Cerebellar nuclear complex (tissue), 1 donor: ENCODE data around the gene UBL4A.
"Not testable (repeated sequence)": the region's sequence is repeated elsewhere in the genome, so short reads cannot be mapped to it uniquely, and the experiment has no call there.

Source experiments
- DNase-seq, 2 experiments: peaks; one replicate each; lab custom pipeline; 2025; lab: John Stamatoyannopoulos, UW

Gene UBL4A

GRCh38 chrX:154508384-154508745 lies 21.9 kb upstream of the UBL4A start:
- DNase-seq, result no peak

GRCh38 chrX:154507673-154508383 lies 21.4 kb upstream of the UBL4A start:
- no peak for DNase-seq

- no peak for DNase-seq
These were observed 20.3 kb upstream of the UBL4A start for GRCh38 chrX:154506483-154507332.

- no peak for DNase-seq
These were observed 19.3 kb upstream of the UBL4A start for GRCh38 chrX:154505734-154506133.

GRCh38 chrX:154502989-154503388 lies 16.6 kb upstream of the UBL4A start:
- no peak for DNase-seq

- DNase-seq, result no peak
These were observed 15.7 kb upstream of the UBL4A start for GRCh38 chrX:154502098-154502497.

- DNase-seq, result not testable (repeated sequence)
These were observed 15.0 kb upstream of the UBL4A start for GRCh38 chrX:154501423-154501822.

- DNase-seq, result not testable (repeated sequence)
These were observed 10.2 kb upstream of the UBL4A start for GRCh38 chrX:154496591-154497137.

GRCh38 chrX:154495472-154495922 lies 9.1 kb upstream of the UBL4A start:
- DNase-seq, result no peak

- DNase-seq, result no peak
These were observed 8.3 kb upstream of the UBL4A start for GRCh38 chrX:154494715-154495114.

GRCh38 chrX:154490414-154491083 lies 4.1 kb upstream of the UBL4A start, which contains the start of gene SLC10A3:
Gene SLC10A3, minus strand, starts transcription at chrX:154490629. Its CDS starts 1,689 bp downstream, at chrX:154488940.
- DNase-seq, result peak; percentile 43 to 63

GRCh38 chrX:154490021-154490413 lies 3.6 kb upstream of the UBL4A start:
- DNase-seq, result no peak

- DNase-seq, result no peak
These were observed 2.8 kb upstream of the UBL4A start for GRCh38 chrX:154489182-154489581.

GRCh38 chrX:154488336-154489075 lies 2.1 kb upstream of the UBL4A start:
- DNase-seq, result no peak

- DNase-seq, result no peak
These were observed 1.3 kb upstream of the UBL4A start for GRCh38 chrX:154487518-154488290.

- DNase-seq, result no peak
These were observed 391 bp downstream of the UBL4A start for GRCh38 chrX:154486052-154486395.

GRCh38 chrX:154485150-154486051 lies 1.0 kb downstream of the UBL4A start:
- DNase-seq, result no peak

GRCh38 chrX:154484255-154485149 lies 1.9 kb downstream of the UBL4A start:
- DNase-seq, result no peak

GRCh38 chrX:154483325-154483724 lies 3.1 kb downstream of the UBL4A start:
- DNase-seq, result no peak
